Hematopoietic multipotent progenitor cell treated with erythropoietin and hydrocortisone succinate and interleukin-3 and kit ligand, for 8 days (in vitro differentiated cells): Measurements from ENCODE around the gene MAEA.
"Not testable (repeated sequence)": the region's sequence is repeated elsewhere in the genome, so short reads cannot be mapped to it uniquely, and the experiment has no call there.

Experiments
- DNase-seq: peaks from one replicate; pipeline ENCODE4 v3.0.0-alpha.2; 2015

MAEA gene

GRCh38 chr4:1370321-1371124, 80.8 kb downstream of the MAEA start:
- no peak for DNase-seq

DNA sequence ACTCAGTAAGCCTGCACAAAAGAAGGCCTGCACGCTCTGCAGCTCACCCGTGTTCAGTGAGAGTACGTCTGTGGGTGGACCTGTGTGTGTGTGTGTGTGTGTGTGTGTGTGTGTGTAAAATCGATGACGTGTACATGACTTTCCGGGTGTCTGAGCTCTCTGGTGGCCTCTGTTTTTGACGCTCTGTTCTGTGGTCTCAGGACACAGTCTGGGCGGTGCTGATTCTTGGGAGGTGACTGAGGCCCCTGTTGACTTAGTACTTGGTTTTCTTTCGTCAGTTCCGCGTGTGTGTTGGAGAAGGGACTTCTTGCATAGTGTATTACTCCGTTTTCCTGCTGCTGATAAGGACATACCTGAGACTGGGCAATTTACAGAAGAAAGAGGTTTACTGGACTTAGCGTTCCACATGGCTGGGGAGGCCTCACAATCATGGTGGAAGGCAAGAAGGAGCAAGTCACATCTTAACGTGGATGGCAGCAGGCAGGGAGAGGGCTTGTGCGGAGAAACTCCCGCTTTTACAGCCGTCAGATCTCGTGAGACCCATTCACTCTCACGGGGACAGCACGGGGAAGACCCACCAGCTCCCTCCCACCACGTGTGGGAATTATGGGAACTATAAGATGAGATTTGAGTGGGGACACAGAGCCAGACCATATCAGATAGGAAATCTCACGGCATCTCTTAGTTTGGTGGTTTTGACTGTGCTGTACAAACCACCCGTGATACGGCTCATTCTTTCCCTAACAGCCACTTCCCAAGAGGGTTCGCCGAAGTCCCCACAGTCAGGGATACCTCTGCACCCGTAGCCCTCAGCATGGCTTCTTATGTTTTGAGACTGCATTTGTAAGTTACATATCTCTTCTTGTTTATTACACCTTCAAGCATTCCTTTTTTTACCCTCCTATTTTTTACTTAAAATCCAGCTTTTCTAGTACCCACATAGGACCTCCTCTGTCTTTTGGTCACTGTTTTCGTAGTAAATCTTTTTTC, 81.8 kb downstream of the MAEA start:
- DNase-seq: no peak

DNA sequence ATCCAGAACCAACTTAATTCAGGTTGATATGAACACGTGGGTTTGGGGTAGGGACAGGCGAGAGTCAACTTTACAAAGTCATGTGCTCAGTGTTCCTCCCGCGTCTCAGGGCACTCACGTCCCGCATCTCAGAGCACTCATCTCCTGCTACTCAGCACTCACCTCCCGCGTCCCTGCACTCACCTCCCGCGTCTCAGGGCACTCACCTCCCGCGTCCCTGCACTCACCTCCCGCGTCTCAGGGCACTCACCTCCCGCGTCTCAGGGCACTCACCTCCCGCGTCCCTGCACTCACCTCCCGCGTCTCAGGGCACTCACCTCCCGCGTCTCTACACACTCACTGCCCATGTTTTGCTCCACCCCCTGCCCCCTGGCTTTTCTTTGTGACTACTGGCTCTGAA, 82.9 kb downstream of the MAEA start:
- not testable (repeated sequence) for DNase-seq

DNA sequence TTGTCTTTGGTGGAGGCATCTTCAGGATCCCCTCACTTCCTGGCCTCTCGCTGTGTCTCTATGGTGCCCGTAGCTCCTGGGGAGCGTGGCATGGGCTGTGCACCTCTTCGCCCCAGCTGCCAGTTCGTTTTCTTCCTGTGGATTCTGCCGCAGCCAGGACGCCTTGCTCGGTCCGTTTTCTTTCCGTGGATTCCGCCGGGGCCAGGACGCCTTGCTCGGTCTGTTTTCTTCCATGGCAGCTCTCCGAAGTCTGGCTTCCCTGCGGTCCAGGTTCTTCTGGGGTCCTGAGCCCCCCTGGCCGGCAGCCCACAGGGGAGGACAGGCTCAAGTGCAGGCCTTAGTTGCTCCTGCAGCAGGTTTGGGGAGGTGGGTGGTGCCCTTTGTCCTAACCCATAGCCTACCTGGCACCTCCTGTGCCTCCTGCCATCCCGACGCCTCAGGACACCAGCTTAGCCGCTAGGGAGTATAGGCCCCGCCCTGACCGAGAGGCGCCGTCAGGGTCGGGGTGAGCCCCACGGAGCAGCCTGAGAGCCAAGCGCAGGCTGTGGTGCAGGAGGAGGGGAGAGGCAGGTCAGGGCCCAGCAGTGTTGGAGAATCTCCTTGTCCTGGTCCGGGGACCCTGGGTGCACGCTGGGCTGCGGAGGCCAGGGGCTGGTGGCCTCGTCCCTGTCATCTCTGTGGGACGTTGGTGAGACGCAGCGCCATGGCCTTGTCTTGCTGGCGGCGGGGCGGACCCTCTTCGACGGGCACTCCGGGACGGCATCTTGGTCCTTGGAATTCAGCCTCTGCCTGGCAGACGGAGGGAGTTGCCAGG, 84.4 kb downstream of the MAEA start:
- no peak for DNase-seq

DNA sequence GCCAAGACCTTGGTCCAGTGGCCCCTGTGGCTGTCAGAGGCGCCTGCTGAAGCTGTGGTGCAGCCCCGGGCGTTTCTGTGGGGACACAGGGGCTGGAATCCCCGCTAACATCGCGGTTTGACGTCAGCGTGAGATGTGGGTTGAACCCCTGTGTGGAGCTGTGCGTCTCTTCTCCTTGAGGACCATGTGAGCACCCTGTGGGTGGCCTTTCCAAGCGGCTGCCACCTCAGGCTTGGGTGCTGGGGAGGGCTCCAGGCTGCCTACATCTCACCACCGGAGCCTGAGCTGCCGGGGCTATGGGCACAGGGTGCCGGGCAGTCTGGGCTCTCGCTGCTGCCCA, 85.0 kb downstream of the MAEA start:
- no peak for DNase-seq

GRCh38 chr4:1375051-1375721, 85.5 kb downstream of the MAEA start:
- no peak for DNase-seq

- no peak for DNase-seq
Measured at GRCh38 chr4:1375761-1376322, 86.2 kb downstream of the MAEA start.

- no peak for DNase-seq
Measured at GRCh38 chr4:1376391-1376840, 86.7 kb downstream of the MAEA start.

DNA sequence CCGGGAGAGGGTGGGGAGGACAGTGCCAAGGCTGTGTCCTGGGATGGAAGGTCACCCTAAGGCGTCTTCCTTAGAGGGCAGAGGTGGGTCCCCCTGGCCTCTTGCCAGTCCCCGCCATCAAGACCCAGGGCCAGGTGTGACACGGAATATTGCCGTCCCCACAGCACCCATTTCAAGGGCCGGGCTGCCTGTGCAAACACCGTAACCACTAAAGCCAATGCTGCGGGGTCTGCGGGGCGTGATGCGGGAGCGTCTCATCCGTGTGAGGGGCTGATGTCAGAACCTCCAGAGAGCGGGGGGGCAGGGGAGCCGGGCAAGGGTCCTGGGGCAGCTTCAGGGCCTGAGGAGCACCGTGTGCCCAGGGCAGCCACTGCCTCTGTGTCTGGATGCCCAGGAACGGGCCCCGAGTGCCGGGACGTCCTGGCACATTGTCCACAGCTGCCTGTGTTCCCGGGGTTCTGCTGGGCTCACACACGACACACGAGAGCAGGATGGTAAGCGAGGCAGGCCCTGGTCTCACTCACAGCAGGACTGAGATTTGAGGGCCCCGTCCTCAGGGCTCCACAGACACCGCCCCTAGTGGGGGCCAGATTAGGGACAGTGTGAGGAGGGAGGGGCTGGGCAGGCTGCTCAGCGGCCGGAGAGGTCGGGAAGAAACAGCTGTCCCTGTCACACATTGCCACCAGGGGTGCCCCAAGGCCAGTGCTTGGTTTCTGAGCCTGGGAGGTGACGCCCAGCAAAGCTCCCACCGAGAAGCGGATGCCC, 87.3 kb downstream of the MAEA start:
- no peak for DNase-seq

GRCh38 chr4:1377606-1378261, 88.0 kb downstream of the MAEA start:
- DNase-seq: no peak

DNA sequence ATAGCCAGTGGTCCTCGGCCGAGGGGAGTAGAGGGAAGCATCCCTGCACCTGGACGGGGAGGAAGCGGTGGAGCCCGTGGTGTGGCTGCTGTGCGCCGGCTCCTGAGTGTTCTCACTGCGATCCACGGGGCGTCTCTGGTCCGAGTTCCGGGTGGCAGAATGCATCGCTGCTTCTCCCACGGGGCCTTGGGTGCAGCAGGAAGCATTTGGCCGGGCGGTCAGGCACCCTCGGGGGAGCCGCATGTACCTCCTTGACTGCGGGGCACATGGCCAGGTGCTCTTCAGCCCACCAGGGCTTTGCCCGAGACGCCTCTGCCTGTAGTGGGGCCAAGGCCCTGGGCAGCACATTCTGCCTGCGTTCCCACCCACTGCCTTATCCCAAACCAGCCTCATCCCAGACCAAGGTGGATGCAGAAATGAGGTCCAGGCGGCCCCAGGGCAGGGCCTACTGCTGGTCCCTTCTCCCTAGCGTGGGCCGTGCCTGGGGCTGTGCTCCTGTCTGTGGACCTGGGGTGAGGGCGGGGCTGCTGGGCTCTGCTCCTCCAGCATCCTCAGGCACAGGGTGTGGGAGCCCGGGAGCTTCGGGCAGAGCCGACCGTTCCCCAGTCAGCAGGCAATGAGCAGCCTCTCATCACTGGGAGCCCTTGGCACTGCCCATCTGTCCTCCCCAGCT, 89.0 kb downstream of the MAEA start:
- no peak for DNase-seq

DNA sequence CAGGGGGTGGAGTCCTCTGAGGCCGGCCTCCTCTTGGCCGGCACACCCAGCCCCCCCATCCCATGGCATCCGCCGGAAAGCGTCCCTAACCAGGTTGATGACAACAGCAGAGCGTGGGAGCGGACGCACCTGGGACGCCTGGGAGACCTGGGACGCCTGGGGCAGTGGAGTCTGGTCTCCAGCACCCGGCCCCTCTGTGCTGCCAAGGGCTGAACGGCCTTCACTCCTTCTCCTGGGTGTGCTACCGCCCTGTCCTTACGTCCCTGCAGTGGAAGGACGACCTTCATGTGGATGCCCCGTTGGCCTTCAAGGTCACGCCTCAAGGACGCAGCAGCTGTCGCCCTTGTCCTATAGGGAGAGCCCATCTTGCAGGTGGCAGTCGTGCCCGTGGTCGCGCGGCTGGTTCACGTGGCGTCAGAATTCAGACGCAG, 89.7 kb downstream of the MAEA start:
- DNase-seq: no peak

DNA sequence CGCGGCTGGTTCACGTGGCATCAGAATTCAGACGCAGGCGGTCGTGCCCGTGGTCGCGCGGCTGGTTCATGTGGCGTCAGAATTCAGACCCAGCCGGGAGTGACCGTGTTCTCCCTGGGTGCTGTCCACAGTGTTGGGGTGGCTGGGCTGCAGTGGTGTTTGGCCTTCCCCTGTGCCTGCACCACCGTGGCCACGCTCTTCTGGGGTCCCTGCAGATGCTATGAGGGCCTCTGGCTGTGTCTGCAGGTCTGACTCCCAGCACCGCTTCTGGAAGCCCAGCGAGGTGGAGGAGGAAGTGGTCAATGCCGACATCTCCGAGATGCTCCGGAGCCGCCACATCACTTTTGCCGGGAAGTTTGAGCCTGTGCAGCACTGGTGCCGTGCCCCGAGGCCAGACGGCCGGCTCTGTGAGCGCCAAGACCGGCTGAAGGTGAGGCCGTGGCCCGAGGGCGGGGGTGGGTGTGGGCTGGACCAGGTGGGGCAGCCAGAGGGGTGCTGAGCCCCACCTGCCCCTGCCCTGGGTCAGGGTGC, 90.2 kb downstream of the MAEA start:
- DNase-seq: no peak

- no peak for DNase-seq
Measured at GRCh38 chr4:1380368-1381151, 90.9 kb downstream of the MAEA start.

DNA sequence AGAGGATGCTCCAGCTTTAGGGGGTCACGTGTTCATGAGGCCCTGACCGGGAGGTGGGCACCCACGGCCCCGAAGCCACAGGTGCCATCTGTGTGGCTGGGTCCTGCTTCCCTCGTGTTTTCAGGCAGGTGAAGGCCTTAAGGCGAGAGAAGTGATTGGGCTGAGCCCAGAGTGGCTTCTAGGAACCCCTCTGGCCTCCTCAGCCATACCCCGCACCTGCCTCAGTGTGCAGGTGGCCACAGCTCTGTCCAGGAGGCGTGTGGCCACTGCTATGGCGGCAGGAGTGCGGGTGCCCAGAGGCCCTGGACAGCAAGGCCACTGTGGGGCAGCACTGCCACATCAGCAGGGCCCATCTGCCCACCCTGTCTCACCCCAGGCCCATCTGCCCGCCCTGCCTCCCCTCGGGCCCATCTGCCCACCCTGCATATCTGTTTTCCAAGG, 91.5 kb downstream of the MAEA start:
- no peak for DNase-seq

GRCh38 chr4:1381944-1382541, 92.4 kb downstream of the MAEA start:
- DNase-seq: no peak

DNA sequence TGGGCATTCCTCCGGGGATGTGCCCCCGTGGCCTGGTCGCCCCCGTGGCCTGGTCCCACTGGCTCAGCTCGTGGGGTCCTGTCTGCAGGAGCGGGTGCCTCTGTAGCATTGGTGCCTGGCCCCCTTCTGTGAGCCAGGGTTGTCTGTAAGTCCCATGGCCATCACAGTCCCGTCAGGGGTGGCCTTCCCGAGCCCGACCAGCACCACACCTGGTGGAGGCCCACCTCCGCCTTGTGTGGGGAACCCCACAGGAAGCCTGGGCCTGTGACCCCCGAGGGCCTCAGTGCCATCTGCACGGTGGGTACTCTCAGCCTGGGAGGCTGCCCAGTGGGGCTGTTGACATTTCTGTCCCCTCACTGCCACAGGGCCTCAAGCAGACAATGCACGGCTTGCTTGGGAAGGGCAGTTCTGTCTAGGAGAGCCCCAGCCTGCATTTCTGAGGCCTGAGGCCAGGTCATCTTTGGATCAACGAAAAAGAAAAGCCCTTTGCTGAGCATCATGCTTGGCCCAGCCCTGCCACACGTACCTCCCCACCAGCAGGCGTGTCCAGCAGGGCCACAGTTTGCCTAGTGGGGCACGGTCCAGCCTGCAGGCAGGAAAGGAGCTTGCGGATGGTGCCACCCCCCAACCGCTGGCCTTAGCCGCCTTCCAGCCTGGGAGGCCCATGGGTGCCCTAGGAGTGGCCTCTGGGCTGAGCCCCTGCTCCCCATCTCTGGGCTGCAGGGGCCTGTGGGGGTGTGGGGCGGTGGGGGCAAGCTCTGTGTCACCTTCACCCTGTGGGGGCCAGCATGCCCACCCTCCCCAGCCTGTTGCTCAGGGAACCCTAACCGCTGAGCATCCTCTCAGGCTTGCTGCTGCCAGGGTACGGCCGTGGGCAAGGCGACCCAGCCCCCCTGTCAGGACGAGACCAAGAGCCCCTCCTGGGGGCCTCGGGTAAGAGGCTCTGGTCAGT, 93.4 kb downstream of the MAEA start:
- DNase-seq: no peak
